GM12878 (cell line): Measurements from ENCODE around the gene SLC45A1. TPM values are rescaled to one million over a fixed set of nuclear protein-coding genes. Genes with fewer than 3 reads are reported as not detected.

Source experiments
- ATAC-seq: fragments of 200-7000 bp; cut with Tn5 transposase; 3 replicates; pipeline ENCODE4 v1.9.1; 2020; ENCODE audit warnings: mild to moderate bottlenecking, moderate library complexity
- BruUV-seq: library from RNA; stranded (reverse); fragments of 400-500 nt; replicated peaks from 2 replicates; lab custom pipeline; 2021; lab: Mats Ljungman, UMichigan
- CTCF ChIA-PET: fragments of 300-600 bp; sonication (Branson Sonifier 250); formaldehyde crosslinking; extraction: SDS; loops from one replicate; lab custom pipeline; 2021; ENCODE audit warnings: inconsistent platforms; lab: Yijun Ruan, JAX
- POLR2A ChIA-PET: fragments of 350-600 bp; formaldehyde crosslinking; extraction: SDS; loops from one replicate; lab custom pipeline; 2021; ENCODE audit warnings: inconsistent platforms; lab: Charles Lee
- RAD21 ChIA-PET: fragments of 300-600 bp; sonication (Branson Sonifier 250); formaldehyde crosslinking; loops from one replicate; lab custom pipeline; 2023; ENCODE audit warnings: antibody characterized with exemption; ENCODE audit not compliant: unreplicated experiment; lab: Charles Lee
- SMC1A ChIA-PET: fragments of 300-600 bp; sonication (Branson Sonifier 250); formaldehyde crosslinking; loops from one replicate; lab custom pipeline; 2023; ENCODE audit not compliant: unreplicated experiment, uncharacterized antibody; lab: Charles Lee
- DNase-seq: peaks from one replicate; pipeline ENCODE4 v3.0.0-alpha.2; 2011; ENCODE audit warnings: low read depth, low spot score
- FAIRE-seq: peaks from 3 replicates; lab custom pipeline; 2011; peaks lifted over from hg19 to GRCh38; lab: Jason Lieb, UNC
- H2AFZ ChIP-seq: 2 replicates; pipeline ENCODE4 v1.6.0; 2011; ENCODE audit warnings: low read depth, low read length, control low read depth; ENCODE audit not compliant: control insufficient read depth
- H3K27ac ChIP-seq: 2 replicates; pipeline ENCODE4 v1.5.1; 2011; ENCODE audit warnings: control low read depth; ENCODE audit not compliant: control insufficient read depth, insufficient read depth
- H3K27me3 ChIP-seq, 2 experiments: replicated peaks in 1 of 2; 2 replicates each; pipeline versions ENCODE4 v1.6.0 to v1.6.1; 2011; ENCODE audit warnings: low read length in 1 of 2; ENCODE audit not compliant: control insufficient read depth in 2 of 2, insufficient read depth in 2 of 2
- H3K36me3 ChIP-seq, 2 experiments: 2 replicates each; pipeline ENCODE4 v1.5.1; 2011; ENCODE audit warnings: low read length in 1 of 2; ENCODE audit not compliant: control insufficient read depth in 2 of 2, insufficient read depth in 2 of 2
- H3K4me1 ChIP-seq: 2 replicates; pipeline ENCODE4 v1.6.1; 2011; ENCODE audit warnings: mild to moderate bottlenecking, low read length, moderate library complexity, mixed read lengths; ENCODE audit not compliant: control insufficient read depth, insufficient read depth
- H3K4me2 ChIP-seq: 2 replicates; pipeline ENCODE4 v1.6.0; 2011; ENCODE audit warnings: control low read depth; ENCODE audit not compliant: control insufficient read depth, insufficient read depth
- H3K4me3 ChIP-seq: fragments of 200-600 bp; sonication (generic); 2 replicates; pipeline ENCODE4 v1.5.1; 2016
- H3K79me2 ChIP-seq: 2 replicates; pipeline ENCODE4 v1.6.0; 2011; ENCODE audit warnings: low read length; ENCODE audit not compliant: control insufficient read depth, insufficient read depth
- H3K9ac ChIP-seq: 2 replicates; pipeline ENCODE4 v1.8.0; 2011; ENCODE audit warnings: low read length, control low read depth, mixed read lengths; ENCODE audit not compliant: control insufficient read depth, insufficient read depth
- H3K9me3 ChIP-seq: replicated peaks from 3 replicates; pipeline ENCODE4 v1.5.1; 2011; ENCODE audit warnings: mild to moderate bottlenecking, low read length; ENCODE audit not compliant: control insufficient read depth, insufficient read depth
- H4K20me1 ChIP-seq: 2 replicates; pipeline ENCODE4 v1.6.0; 2011; ENCODE audit not compliant: control insufficient read depth, insufficient read depth
- DPF2 ChIP-seq: fragments of 450-650 bp; IDR thresholded peaks from 2 replicates; pipeline ENCODE4 v1.6.1; 2017; ENCODE audit warnings: mild to moderate bottlenecking
- ESRRA ChIP-seq: IDR thresholded peaks from 2 replicates; pipeline ENCODE4 v1.6.1; 2012; ENCODE audit warnings: mild to moderate bottlenecking, low read length, improper control_type of control experiment
- GABPA ChIP-seq: IDR thresholded peaks from 2 replicates; pipeline ENCODE4 v1.6.1; 2014; ENCODE audit warnings: antibody characterized with exemption, low read depth, mild to moderate bottlenecking, inconsistent platforms
- SMC3 ChIP-seq: IDR thresholded peaks from 2 replicates; pipeline ENCODE4 v1.6.1; 2011; ENCODE audit warnings: low read length, improper control_type of control experiment, borderline replicate concordance
- SPI1 ChIP-seq: IDR thresholded peaks from 2 replicates; pipeline ENCODE4 v1.6.1; 2011; ENCODE audit warnings: low read depth, mild to moderate bottlenecking, low read length, moderate library complexity, borderline replicate concordance; ENCODE audit not compliant: insufficient read depth
- TARDBP ChIP-seq: IDR thresholded peaks from 2 replicates; pipeline ENCODE4 v1.6.1; 2016; ENCODE audit warnings: borderline replicate concordance
- WGBS: methylation state at CpG from one replicate; pipeline ENCODE4 v1.1.6; 2016; ENCODE audit warnings: low lambda C conversion rate; ENCODE audit not compliant: insufficient replicate concordance, insufficient coverage; ENCODE audit errors: missing lambda C conversion rate; 5-methylcytosine and 5-hydroxymethylcytosine counted together
- in situ Hi-C: fragments of 300-500 bp; cut with MboI; formaldehyde crosslinking; loops from 9 replicates; pipeline ENCODE4 v1.14.3; 2018; ENCODE audit warnings: mixed read lengths
- intact Hi-C: fragments of 100-400 bp; cut with micrococcal nuclease; formaldehyde crosslinking; loops from one replicate; pipeline ENCODE4 v1.14.2; 2022; ENCODE audit not compliant: unreplicated experiment
- polyA plus RNA-seq, 11 experiments: library from polyadenylated mRNA; depleted of rRNA in 4 of 11; unstranded in 6 of 11; stranded (reverse) in 5 of 11; fragments of >200 nt; fragmentation: Nextera tagmentation in 4 of 11; fragmentation: Illumina TruSeq in 1 of 11; extraction: Ambion mirVana in 4 of 11; extraction: Trizol in 1 of 11; gene quantifications; 1 replicate in 1 of 11; 2 replicates in 10 of 11; pipeline versions ENCODE4 v1.2.1 to v1.2.3, GENCODE V29; 2011 to 2016; ENCODE audit warnings: inconsistent platforms in 2 of 11, missing spikeins in 2 of 11, low read depth in 1 of 11
- total RNA-seq, 4 experiments: library from RNA; depleted of rRNA in 3 of 4; stranded (reverse); fragments of >200 nt in 3 of 4; fragmentation: Illumina TruSeq in 1 of 4; extraction: Trizol in 1 of 4; gene quantifications; 2 replicates each; pipeline versions ENCODE4 v1.2.1 to v1.2.3, GENCODE V29; 2013 to 2021
- TF ChIP-seq, protein P1 (sequence below): IDR thresholded peaks from 2 replicates; pipeline ENCODE4 v1.6.1; 2011; ENCODE audit warnings: borderline replicate concordance, low read depth, mild to moderate bottlenecking, moderate library complexity, mixed read lengths, low read length; ENCODE audit not compliant: insufficient read depth; ENCODE audit errors: extremely low read length
- TF ChIP-seq, protein P2 (sequence below): fragments of 150-350 bp; IDR thresholded peaks from 2 replicates; pipeline ENCODE4 v1.6.1; 2014; ENCODE audit warnings: mild to moderate bottlenecking, low read depth, low read length
- TF ChIP-seq, protein P3 (sequence below): fragments of 450-650 bp; formaldehyde crosslinking; IDR thresholded peaks from 2 replicates; pipeline ENCODE4 v1.4.0; 2022; ENCODE audit warnings: mild to moderate bottlenecking, moderate library complexity
- TF ChIP-seq, protein P4 (sequence below): IDR thresholded peaks from 2 replicates; pipeline ENCODE4 v1.6.1; 2011; ENCODE audit warnings: mild to moderate bottlenecking, low read depth, low read length, moderate library complexity; ENCODE audit not compliant: insufficient replicate concordance

The SLC45A1 gene
- total and polyA plus RNA-seq, 10 of the 15 experiments (the other 5 are each of a cell fraction or from before 2014, with no cell fraction given): 0.07 to 0.23 (median 0.13) TPM; not detected in 6

DNA sequence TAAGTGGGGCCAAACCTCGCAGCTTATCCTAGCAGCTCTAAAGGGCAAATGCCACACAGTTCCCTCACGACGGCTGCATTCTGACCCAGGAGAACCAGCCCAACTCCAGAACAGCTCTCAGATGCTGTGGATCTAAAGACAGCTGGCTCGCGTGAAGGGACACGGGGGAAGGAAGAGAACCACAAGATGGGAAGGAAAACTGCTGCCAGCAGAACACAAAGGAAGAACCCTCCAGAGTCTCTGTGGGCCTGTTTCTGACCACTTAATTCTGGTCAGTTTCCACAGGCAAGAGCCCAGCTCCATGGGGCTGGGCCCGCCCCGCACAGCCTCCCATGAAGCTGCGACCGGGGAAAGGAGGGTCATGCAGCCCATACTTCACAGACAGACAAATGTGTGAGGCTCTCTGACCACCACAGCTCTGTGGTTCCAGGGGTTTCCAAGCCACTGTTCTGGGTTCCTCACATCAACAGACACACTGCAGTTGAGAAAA, 61.1 kb downstream of the SLC45A1 start (continued):
- TF ChIP-seq, protein P1, sequence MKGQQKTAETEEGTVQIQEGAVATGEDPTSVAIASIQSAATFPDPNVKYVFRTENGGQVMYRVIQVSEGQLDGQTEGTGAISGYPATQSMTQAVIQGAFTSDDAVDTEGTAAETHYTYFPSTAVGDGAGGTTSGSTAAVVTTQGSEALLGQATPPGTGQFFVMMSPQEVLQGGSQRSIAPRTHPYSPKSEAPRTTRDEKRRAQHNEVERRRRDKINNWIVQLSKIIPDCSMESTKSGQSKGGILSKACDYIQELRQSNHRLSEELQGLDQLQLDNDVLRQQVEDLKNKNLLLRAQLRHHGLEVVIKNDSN: no peak
- TF ChIP-seq, protein P2, sequence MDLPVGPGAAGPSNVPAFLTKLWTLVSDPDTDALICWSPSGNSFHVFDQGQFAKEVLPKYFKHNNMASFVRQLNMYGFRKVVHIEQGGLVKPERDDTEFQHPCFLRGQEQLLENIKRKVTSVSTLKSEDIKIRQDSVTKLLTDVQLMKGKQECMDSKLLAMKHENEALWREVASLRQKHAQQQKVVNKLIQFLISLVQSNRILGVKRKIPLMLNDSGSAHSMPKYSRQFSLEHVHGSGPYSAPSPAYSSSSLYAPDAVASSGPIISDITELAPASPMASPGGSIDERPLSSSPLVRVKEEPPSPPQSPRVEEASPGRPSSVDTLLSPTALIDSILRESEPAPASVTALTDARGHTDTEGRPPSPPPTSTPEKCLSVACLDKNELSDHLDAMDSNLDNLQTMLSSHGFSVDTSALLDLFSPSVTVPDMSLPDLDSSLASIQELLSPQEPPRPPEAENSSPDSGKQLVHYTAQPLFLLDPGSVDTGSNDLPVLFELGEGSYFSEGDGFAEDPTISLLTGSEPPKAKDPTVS: no peak

- in situ Hi-C loops (no loop called here), intact Hi-C loops (no loop called here)
- Histone ChIP-seq H3K79me2 (peaks cover 1% of the 10 kb centered on the region), H3K9me3 (no peaks in the 10 kb centered on the region), H3K27ac (no peak overlapping the region), H4K20me1 (peaks cover 3% of the 10 kb centered on the region; the same call in 1 of the 2 replicates), H3K27me3 (no peaks in the 10 kb centered on the region), H3K4me3 (no peak overlapping the region), H2AFZ (no peak overlapping the region), H3K4me2 (no peak overlapping the region), H3K36me3 (peaks cover 11% of the 10 kb centered on the region in 2 experiments), H3K9ac (no peak overlapping the region), H3K4me1 (no peaks in the 10 kb centered on the region)
- no peak for ATAC-seq
- no peak for FAIRE-seq
- SMC1A ChIA-PET: interaction anchor here (0.8 to 1.3 kb wide), 4 partner anchors 11 to 80 kb away, joined by 3 read pairs; no protein-coding TSS in a partner anchor
- 89% methylated on average over 14 of the region's 14 CpGs for WGBS
- CTCF ChIA-PET: no interaction called here
- no TSS peak for BruUV-seq
- RAD21 ChIA-PET: interaction anchor here (0.6 kb wide), 1 partner anchor 93 kb away, joined by 3 read pairs; no protein-coding TSS in a partner anchor
- no peak for DNase-seq
- TF ChIP-seq TARDBP (no peak), DPF2 (no peak), ESRRA (no peak), GABPA (no peak), SPI1 (no peak), SMC3 (no peak)
- TF ChIP-seq, protein P3, sequence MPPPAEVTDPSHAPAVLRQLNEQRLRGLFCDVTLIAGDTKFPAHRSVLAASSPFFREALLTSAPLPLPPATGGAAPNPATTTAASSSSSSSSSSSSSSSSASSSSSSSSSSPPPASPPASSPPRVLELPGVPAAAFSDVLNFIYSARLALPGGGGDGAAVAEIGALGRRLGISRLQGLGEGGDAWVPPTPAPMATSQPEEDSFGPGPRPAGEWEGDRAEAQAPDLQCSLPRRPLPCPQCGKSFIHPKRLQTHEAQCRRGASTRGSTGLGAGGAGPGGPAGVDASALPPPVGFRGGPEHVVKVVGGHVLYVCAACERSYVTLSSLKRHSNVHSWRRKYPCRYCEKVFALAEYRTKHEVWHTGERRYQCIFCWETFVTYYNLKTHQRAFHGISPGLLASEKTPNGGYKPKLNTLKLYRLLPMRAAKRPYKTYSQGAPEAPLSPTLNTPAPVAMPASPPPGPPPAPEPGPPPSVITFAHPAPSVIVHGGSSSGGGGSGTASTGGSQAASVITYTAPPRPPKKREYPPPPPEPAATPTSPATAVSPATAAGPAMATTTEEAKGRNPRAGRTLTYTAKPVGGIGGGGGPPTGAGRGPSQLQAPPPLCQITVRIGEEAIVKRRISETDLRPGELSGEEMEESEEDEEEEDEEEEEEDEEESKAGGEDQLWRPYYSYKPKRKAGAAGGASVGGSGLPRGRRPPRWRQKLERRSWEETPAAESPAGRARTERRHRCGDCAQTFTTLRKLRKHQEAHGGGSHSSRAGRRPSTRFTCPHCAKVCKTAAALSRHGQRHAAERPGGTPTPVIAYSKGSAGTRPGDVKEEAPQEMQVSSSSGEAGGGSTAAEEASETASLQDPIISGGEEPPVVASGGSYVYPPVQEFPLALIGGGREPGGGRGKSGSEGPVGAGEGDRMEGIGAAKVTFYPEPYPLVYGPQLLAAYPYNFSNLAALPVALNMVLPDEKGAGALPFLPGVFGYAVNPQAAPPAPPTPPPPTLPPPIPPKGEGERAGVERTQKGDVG: no peak
- TF ChIP-seq, protein P4, sequence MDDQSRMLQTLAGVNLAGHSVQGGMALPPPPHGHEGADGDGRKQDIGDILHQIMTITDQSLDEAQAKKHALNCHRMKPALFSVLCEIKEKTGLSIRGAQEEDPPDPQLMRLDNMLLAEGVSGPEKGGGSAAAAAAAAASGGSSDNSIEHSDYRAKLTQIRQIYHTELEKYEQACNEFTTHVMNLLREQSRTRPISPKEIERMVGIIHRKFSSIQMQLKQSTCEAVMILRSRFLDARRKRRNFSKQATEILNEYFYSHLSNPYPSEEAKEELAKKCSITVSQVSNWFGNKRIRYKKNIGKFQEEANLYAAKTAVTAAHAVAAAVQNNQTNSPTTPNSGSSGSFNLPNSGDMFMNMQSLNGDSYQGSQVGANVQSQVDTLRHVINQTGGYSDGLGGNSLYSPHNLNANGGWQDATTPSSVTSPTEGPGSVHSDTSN: no peak
- POLR2A ChIA-PET: interaction anchor here (0.6 kb wide), 1 partner anchor 98 kb away, joined by 4 read pairs; no protein-coding TSS in a partner anchor
Measured at GRCh38 chr1:8379513-8380186, 61.7 kb downstream of the SLC45A1 start.
